Omental fat pad (tissue), 4 donors: ENCODE data around the gene SORCS3. TPM values are rescaled to one million over a fixed set of nuclear protein-coding genes. Genes with fewer than 3 reads are reported as not detected.

Experiments used
- ATAC-seq: fragments of 150-250 bp; one replicate; pipeline ENCODE4 v1.9.1; 2016; ENCODE audit warnings: mild to moderate bottlenecking, moderate library complexity; ENCODE audit not compliant: low FRiP score
- DNase-seq: peaks from one replicate; pipeline ENCODE4 v3.0.0-alpha.2; 2019; ENCODE audit warnings: low spot score
- total RNA-seq, 4 donors: library from RNA; depleted of rRNA; stranded (reverse); fragments of >200 nt; gene quantifications; one replicate each; pipeline ENCODE4 v1.1.0, GENCODE V29; 2016
- TF ChIP-seq, protein P1 (sequence below), 3 donors: fragments of 450-650 bp; IDR thresholded peaks; one replicate each; pipeline ENCODE4 v1.5.1; 2016 to 2017; ENCODE audit warnings: antibody characterized with exemption in 3 of 3, mild to moderate bottlenecking in 3 of 3, moderate library complexity in 2 of 3

The SORCS3 gene
- total RNA-seq, 4 donors from 2014 or later: not detected

DNA sequence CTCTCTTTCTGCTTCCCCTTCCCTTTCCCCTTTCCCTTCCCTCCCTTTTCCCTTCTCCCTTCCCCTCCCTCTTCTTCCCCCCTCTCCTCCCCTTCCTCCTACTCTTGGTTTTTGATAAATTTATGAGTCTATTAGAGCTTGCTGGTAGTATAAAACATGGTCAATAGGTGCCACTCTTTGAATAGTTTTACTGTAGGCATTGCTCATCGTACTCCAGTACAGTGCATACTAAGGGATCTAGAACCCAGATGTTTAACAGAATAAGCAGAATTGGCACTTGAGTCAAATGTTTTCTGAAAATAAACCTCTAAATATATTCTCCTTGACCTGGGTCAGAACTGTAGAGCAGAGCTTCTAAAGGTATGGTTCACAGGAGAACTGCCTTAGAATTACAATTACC lies 126.7 kb downstream of the SORCS3 start:
- TF ChIP-seq, protein P1, sequence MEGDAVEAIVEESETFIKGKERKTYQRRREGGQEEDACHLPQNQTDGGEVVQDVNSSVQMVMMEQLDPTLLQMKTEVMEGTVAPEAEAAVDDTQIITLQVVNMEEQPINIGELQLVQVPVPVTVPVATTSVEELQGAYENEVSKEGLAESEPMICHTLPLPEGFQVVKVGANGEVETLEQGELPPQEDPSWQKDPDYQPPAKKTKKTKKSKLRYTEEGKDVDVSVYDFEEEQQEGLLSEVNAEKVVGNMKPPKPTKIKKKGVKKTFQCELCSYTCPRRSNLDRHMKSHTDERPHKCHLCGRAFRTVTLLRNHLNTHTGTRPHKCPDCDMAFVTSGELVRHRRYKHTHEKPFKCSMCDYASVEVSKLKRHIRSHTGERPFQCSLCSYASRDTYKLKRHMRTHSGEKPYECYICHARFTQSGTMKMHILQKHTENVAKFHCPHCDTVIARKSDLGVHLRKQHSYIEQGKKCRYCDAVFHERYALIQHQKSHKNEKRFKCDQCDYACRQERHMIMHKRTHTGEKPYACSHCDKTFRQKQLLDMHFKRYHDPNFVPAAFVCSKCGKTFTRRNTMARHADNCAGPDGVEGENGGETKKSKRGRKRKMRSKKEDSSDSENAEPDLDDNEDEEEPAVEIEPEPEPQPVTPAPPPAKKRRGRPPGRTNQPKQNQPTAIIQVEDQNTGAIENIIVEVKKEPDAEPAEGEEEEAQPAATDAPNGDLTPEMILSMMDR (IDR thresholded peaks at IDR 0.05): no peak
- ATAC-seq (no peak), DNase-seq (no peak)

DNA sequence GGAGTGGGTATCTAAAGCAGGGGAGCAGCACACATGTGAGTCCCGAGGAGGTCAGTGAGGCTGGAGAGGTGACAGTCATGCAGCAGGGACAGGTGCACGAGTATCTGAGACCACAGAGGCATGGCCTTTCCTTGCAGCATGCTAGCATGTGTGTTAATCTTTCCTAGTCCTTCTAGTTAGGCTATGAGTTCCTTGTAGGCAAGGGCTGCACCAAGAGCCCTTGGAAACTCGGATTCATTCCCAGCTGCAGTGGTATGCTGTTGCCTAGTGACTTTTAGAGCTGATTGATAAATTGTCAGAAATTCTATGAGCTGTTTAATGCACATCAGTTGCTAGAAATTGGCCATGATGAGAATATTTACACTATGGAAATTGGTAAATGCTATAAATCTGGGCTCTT lies 132.0 kb downstream of the SORCS3 start:
- DNase-seq (no peak), ATAC-seq (no peak)
- TF ChIP-seq, protein P1 (IDR thresholded peaks at IDR 0.05): no peak

- TF ChIP-seq, protein P1 (IDR thresholded peaks at IDR 0.05): no peak
These were observed 133.1 kb downstream of the SORCS3 start for GRCh38 chr10:104774234-104774633.

GRCh38 chr10:104777086-104777799 lies 136.2 kb downstream of the SORCS3 start:
- DNase-seq (no peak), ATAC-seq (no peak)
- TF ChIP-seq, protein P1 (IDR thresholded peaks at IDR 0.05): no peak

More at GRCh38 chr10:104774234-104774633, 133.1 kb downstream of the SORCS3 start:
- ATAC-seq (no peak), DNase-seq (no peak)

- DNase-seq (no peak), ATAC-seq (no peak)
- TF ChIP-seq, protein P1 (IDR thresholded peaks at IDR 0.05): no peak
These were observed 137.3 kb downstream of the SORCS3 start for GRCh38 chr10:104778371-104778770.

DNA sequence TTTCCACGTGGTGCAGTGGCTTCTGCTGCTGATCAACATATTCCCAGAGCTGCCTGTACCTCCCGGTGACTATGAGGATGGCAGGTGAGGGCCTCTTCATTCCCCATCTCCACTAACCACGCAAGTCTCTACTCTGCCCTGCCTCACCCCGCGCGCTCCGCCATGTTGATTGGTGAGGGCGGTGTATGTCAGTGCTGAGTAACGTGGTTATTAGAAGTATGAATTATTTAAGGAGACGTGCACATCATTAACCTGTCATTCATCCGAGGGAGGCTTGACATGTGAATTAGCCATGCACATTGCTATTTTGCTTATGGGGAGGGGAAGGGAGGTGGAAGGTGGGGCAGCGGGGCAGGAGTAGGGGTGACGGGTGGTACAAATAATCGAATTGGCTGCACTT lies 138.6 kb downstream of the SORCS3 start:
- ATAC-seq: no peak
- TF ChIP-seq, protein P1 (IDR thresholded peaks at IDR 0.05): no peak
- no peak for DNase-seq

DNA sequence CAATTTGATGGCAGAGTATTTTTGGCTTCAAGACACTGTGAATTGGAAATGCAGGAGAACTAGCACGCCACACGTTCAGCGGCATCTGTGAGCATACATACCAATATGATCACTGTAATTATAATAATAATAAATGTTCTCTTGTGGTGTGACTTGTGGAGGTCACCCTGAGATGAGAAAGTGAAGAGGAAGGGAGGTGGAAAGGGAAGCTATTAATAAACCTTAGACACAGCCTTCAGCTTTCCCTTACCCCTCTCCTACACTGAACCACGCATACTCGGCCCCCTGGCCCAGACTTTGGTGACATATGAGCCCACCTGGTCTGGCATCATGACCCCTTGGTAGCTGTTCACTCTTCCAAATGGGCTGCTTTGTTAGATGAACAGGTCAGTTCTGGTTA lies 139.1 kb downstream of the SORCS3 start:
- DNase-seq: no peak
- ATAC-seq: no peak
- TF ChIP-seq, protein P1 (IDR thresholded peaks at IDR 0.05): no peak
